Measurements from ENCODE around the gene L1TD1.

L1TD1 gene

GRCh38 chr1:62224182-62224581 lies 29.5 kb downstream of the L1TD1 start:
- no peaks in the 10 kb centered on the region for H3K9me2 ChIP-seq (ENCODE audit: low read depth, low read length)
- no peak overlapping the region for H3K9ac ChIP-seq (ENCODE audit: low read length)
- H3K36me3 ChIP-seq (ENCODE audit: insufficient read depth, low read length), result no peaks in the 10 kb centered on the region
- no peak overlapping the region for H3K4me3 ChIP-seq (ENCODE audit: low read depth, low read length, poor library complexity, severe bottlenecking)
- H3K4me2 ChIP-seq (ENCODE audit: low read length), result no peak overlapping the region
- no peaks in the 10 kb centered on the region for H3K9me3 ChIP-seq (ENCODE audit: low read length)
- H2AFZ ChIP-seq (ENCODE audit: low read length), result no peak overlapping the region
- no peaks in the 10 kb centered on the region for H4K20me1 ChIP-seq (ENCODE audit: insufficient read depth, low read length)
- H3F3A ChIP-seq (ENCODE audit: insufficient read depth, low read length), result no peaks in the 10 kb centered on the region
- TF ChIP-seq CTCF (IDR thresholded peaks at IDR 0.05; ENCODE audit: low read length) (no peak), EZH2 (IDR thresholded peaks at IDR 0.05; ENCODE audit: borderline replicate concordance, low read length) (no peak)
- H3K27ac ChIP-seq (ENCODE audit: low read depth, low read length, poor library complexity, severe bottlenecking), result no peak overlapping the region
- no peaks in the 10 kb centered on the region for H3K4me1 ChIP-seq (ENCODE audit: insufficient read depth, low read length, severe bottlenecking)
- no peaks in the 10 kb centered on the region for H3K79me2 ChIP-seq (ENCODE audit: insufficient read depth, low read length)
- H3K27me3 ChIP-seq (ENCODE audit: insufficient read depth, low read length), result no peaks in the 10 kb centered on the region; the same call in 1 of the 2 replicates

- H2AFZ ChIP-seq (ENCODE audit: low read length), result no peak overlapping the region
- H3K79me2 ChIP-seq (ENCODE audit: insufficient read depth, low read length), result no peaks in the 10 kb centered on the region
- H3K4me3 ChIP-seq (ENCODE audit: low read depth, low read length, poor library complexity, severe bottlenecking), result no peak overlapping the region
- no peak overlapping the region for H3K4me2 ChIP-seq (ENCODE audit: low read length)
- no peaks in the 10 kb centered on the region for H3F3A ChIP-seq (ENCODE audit: insufficient read depth, low read length)
- H4K20me1 ChIP-seq (ENCODE audit: insufficient read depth, low read length), result no peaks in the 10 kb centered on the region
- H3K9me3 ChIP-seq (ENCODE audit: low read length), result no peaks in the 10 kb centered on the region
- TF ChIP-seq CTCF (IDR thresholded peaks at IDR 0.05; ENCODE audit: low read length) (no peak), EZH2 (IDR thresholded peaks at IDR 0.05; ENCODE audit: borderline replicate concordance, low read length) (no peak)
- H3K36me3 ChIP-seq (ENCODE audit: insufficient read depth, low read length), result no peaks in the 10 kb centered on the region
- H3K27ac ChIP-seq (ENCODE audit: low read depth, low read length, poor library complexity, severe bottlenecking), result no peak overlapping the region
- no peaks in the 10 kb centered on the region; the same call in 1 of the 2 replicates for H3K27me3 ChIP-seq (ENCODE audit: insufficient read depth, low read length)
- H3K4me1 ChIP-seq (ENCODE audit: insufficient read depth, low read length, severe bottlenecking), result no peaks in the 10 kb centered on the region
- H3K9me2 ChIP-seq (ENCODE audit: low read depth, low read length), result no peaks in the 10 kb centered on the region
- no peak overlapping the region for H3K9ac ChIP-seq (ENCODE audit: low read length)
Measured at GRCh38 chr1:62227496-62227895, 32.8 kb downstream of the L1TD1 start.

- no peaks in the 10 kb centered on the region for H3F3A ChIP-seq (ENCODE audit: insufficient read depth, low read length)
- H3K27ac ChIP-seq (ENCODE audit: low read depth, low read length, poor library complexity, severe bottlenecking), result no peak overlapping the region
- H3K4me1 ChIP-seq (ENCODE audit: insufficient read depth, low read length, severe bottlenecking), result no peaks in the 10 kb centered on the region
- no peak overlapping the region for H2AFZ ChIP-seq (ENCODE audit: low read length)
- no peaks in the 10 kb centered on the region for H3K9me2 ChIP-seq (ENCODE audit: low read depth, low read length)
- H4K20me1 ChIP-seq (ENCODE audit: insufficient read depth, low read length), result no peaks in the 10 kb centered on the region
- H3K9me3 ChIP-seq (ENCODE audit: low read length), result no peaks in the 10 kb centered on the region
- H3K4me2 ChIP-seq (ENCODE audit: low read length), result no peak overlapping the region
- H3K36me3 ChIP-seq (ENCODE audit: insufficient read depth, low read length), result no peaks in the 10 kb centered on the region
- no peak for TF ChIP-seq EZH2 (IDR thresholded peaks at IDR 0.05; ENCODE audit: borderline replicate concordance, low read length)
- no peak for TF ChIP-seq CTCF (IDR thresholded peaks at IDR 0.05; ENCODE audit: low read length)
- no peak overlapping the region for H3K9ac ChIP-seq (ENCODE audit: low read length)
- no peak overlapping the region for H3K4me3 ChIP-seq (ENCODE audit: low read depth, low read length, poor library complexity, severe bottlenecking)
- H3K27me3 ChIP-seq (ENCODE audit: insufficient read depth, low read length), result no peaks in the 10 kb centered on the region; the same call in 1 of the 2 replicates
- H3K79me2 ChIP-seq (ENCODE audit: insufficient read depth, low read length), result no peaks in the 10 kb centered on the region
Measured at GRCh38 chr1:62228136-62228882, 33.7 kb downstream of the L1TD1 start.

Measured in OCI-LY1 (cell line).